HG03045 (cell line): Measurements from ENCODE around the gene MAPK8.

Source experiments
- ATAC-seq: cut with Tn5 transposase; IDR thresholded peaks from one replicate; pipeline ENCODE4 v1.9.1; 2021; ENCODE audit warnings: mild to moderate bottlenecking, moderate library complexity; ENCODE audit not compliant: unreplicated experiment

The MAPK8 gene

DNA sequence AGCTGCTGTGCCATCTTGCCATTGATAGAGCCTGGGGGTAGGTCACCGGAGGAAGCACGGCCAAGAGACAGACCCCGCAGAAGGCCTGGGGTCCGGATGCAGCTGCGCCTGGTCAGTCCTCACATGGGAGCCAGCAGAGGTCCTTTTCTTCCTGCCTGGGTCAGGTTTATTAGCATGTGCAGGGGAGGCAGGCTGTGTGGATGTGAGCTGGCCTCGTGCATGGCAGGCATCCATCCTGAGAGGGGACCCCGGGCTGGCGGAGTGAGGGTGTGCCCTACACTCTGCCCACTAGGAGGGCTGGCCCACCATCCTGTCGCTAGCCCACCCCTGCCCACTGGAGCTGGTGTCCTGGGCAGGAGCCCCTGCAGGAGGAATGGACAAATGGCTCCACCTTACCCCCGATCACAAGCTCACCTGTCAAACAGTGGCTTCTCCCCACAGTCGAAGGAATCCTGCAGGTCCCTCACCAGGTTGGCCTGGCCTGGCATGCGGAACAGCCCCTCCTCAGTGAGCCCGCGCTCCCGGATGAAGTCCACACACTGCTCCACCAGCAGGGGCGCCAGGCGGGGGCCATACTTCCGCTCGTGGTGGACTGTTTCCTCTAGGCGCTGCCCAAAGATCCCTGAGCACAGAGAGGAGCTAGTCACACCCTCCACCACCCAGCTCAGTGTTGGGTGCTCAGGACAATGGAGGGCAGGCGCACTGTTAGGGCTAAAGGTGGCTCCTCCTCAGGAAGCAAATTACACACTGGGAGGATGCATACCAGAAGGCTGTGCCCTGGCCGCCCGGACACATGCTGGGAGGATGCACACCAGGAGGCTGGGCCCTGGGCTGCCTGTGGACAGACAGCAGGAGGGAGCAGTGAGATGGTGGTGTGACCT lies 153.0 kb downstream of the MAPK8 start:
- ATAC-seq, result no peak

DNA sequence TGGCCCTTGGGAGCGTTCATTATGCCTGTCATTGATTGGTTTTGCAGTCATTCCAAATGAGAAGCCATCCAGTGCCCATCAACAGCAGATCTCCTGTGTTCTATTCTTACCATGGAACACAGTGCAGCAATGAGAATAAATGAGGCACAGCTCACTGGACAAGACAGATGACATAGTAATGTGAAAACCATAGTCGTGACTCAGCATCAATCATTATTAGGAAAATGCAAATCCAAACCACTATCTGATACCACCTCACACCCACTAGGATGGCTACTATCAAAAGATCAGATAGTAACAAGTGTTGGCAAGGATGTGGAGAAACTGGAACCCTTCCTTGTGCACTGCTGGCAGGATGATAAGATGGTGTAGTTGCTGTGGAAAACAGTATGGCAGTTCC lies 153.7 kb downstream of the MAPK8 start:
- ATAC-seq, result no peak

DNA sequence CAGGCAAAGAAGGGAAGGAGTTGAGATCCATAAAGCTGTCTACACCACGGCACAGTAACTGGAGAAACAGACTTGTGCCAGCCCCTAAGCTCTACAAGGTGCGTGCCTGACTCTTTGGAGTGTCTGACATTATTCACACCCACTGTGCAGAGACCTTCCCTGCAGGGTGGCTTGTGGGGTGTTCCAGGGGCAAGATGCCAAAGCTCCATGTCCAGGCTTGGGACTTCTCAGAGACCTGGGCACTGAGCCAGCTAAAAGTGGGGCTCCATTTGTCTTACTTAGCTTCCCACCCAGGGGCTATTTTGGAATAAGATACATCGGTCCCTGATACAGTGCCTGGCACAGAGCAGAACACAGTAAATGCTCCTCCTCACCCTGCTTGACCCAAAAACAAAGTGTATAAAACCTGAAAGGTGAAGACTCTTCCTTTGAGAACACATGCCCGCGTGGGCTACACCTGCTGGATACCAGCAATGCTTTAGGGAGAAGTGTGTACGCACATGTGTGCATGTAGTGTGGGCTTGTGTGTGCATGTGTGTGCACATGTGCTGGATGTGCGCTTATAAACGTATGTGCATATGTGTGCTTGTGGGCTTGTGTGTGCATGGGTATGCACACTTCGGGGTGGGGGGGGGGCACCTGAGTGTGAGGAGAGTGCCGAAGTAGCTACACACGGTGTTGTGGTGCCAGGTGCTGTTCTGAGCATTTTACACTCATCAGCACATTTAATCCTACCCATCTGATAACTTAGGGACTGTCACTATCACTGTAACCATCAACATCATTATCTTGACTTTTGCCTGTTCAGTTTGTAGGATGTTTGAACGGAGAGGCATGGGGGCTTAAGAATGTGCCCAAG lies 155.4 kb downstream of the MAPK8 start:
- ATAC-seq, result no peak

DNA sequence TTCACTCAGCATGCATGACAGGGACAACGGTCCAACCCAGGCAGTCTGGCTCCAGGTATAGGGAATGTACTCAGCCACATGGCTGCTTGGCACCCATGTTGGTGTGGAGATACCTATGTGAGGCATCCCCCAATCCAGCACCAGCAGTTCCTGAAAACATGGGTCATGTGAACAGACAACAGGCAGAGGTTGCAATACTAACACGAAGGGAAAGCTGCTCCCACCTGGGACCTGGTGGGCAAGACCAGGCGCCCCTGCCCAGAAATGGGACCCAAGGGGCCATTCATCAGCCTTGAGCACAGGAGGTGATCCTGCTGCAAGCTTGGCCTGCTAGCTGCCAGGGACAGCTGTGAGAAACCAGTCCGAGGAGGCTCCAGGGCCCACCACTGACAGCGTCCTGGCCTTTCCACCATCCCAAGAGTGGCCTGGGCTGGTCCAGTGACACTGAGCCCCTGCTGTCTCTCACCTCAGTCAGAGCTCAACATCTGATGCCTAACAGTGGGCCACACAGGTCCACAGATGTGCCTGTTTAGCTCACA lies 156.1 kb downstream of the MAPK8 start:
- ATAC-seq, result no peak

GRCh38 chr10:48463318-48464003 lies 157.0 kb downstream of the MAPK8 start:
- ATAC-seq, result no peak

- no peak for ATAC-seq
Observed at GRCh38 chr10:48464121-48464870, 157.8 kb downstream of the MAPK8 start.

GRCh38 chr10:48464871-48465736 lies 158.6 kb downstream of the MAPK8 start:
- ATAC-seq, result no peak

GRCh38 chr10:48465860-48466521 lies 159.5 kb downstream of the MAPK8 start:
- no peak for ATAC-seq

GRCh38 chr10:48466611-48467240 lies 160.2 kb downstream of the MAPK8 start:
- ATAC-seq, result no peak

- no peak for ATAC-seq
Observed at GRCh38 chr10:48467669-48468068, 161.2 kb downstream of the MAPK8 start.

GRCh38 chr10:48468130-48468790 lies 161.8 kb downstream of the MAPK8 start:
- ATAC-seq, result no peak

DNA sequence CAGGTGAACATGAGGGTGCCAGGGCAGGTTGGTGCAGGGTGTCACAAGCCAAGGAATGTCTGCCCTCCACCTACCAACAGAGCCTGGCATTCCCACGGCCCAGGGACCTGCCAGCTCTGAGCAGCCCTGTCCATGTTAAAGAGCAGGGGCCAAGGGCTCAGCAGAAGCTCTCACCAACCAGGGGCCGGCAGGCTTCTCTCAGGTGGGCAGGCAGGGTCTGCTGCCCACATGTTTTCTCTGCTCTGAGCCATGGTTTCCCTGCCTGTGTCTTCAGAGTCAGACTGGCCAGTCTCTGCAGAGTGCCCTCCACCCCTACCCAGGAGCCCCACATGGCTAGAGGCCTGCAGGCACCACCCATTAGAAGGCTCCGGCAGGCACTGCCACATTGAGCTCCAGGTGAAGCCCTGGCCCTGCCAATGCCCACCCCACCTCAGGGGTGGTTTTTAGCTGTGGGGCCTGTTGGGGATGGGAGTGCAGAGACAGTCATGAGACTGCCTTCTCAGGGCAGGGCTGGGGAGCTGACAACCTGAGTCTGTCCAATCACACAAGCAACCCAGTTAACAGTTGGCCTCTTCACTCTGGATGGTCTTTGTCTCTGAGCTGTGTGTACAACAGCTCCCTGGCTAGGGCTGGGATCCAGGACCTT lies 162.5 kb downstream of the MAPK8 start:
- no peak for ATAC-seq

GRCh38 chr10:48469516-48470020 lies 163.1 kb downstream of the MAPK8 start:
- no peak for ATAC-seq

DNA sequence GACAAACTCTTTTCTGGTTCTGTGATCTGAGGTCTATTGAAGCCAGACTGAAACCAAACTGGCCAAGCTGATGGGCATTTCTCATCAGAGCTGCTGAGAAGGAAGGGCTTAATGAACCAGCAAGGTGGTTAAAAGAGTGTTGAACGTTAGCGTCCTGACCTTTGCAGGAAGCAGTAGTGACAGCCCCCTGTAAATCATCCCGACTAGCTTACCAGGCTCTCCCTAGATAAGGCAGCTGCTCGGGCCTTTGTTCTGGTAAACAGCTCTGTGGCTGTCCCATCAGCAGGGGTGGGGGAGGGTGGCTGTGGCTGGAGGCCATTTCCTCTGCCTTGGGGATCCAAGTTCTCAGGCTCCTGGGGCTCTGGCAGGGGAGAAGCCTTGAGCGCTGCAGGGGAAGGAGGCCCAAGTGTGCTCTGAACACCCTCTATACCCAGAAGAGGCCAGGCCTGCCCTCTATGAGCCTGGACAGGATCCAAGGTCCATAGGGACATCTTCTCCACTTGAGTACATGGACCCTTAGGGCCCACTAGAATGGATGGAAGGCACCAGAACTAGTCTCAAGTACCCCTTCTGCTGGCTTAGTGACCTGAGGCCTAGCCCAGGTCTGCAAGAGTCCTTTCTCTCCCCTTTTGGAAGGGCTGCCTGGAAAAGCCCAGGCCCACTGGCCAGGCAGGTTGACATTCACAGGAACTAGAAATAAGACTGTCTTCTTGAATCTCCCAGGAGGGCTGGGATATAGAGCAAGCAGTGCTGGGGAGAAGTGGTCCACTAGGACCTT lies 163.8 kb downstream of the MAPK8 start:
- no peak for ATAC-seq

- no peak for ATAC-seq
Observed at GRCh38 chr10:48470893-48471805, 164.7 kb downstream of the MAPK8 start.
